ENCODE results near the gene HPSE. TPM values are rescaled to one million over a fixed set of nuclear protein-coding genes. Genes with fewer than 3 reads are reported as not detected.

Gene HPSE
- total RNA-seq (2022; extraction: Qiagen RNA extraction) = 1.1 to 1.6 TPM (median 1.2 TPM) in 5 replicates

DNA sequence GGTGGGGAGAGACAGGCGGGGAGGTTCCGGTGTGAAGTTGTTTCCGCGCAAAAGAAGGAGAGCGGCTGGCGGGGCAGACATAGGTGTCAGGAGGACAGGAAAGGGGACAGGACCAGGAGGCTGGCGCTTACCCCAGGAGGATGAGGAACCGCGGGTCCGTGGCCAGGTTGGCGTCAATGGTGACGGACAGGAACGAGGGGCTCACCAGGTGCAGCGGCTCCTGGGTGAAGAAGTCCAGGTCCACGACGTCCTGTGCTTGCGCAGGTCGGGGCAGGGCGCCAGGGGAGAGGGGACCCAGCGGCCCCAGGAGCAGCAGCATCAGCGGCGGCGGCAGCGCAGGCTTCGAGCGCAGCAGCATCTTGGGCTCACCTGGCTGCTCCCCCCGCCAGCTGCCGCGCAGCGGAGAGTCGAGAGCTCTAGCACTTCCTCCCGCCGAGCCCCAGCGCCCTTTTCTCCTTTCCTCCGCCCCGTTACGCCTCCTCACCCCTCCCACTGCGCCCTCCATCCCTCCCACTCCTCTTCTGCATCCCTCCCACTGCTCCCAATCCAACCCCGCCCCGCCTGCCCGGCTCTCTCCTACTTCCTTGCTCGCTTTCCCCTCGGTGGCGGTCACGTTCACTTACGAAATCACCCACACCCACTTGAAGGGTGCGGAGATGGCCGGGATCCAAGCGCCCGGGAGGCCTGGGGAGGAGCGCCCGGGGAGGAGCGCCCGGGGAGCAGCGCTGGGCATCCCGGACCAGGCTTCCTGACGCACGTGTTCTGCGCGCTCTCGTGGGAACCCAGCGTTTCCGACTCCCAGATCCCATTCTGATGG, at the start of gene HPSE:
Gene HPSE (minus strand): TSS at position 424 of the 817 bp plus-strand sequence. CDS start 66 bp downstream, at position 358.

DNA sequence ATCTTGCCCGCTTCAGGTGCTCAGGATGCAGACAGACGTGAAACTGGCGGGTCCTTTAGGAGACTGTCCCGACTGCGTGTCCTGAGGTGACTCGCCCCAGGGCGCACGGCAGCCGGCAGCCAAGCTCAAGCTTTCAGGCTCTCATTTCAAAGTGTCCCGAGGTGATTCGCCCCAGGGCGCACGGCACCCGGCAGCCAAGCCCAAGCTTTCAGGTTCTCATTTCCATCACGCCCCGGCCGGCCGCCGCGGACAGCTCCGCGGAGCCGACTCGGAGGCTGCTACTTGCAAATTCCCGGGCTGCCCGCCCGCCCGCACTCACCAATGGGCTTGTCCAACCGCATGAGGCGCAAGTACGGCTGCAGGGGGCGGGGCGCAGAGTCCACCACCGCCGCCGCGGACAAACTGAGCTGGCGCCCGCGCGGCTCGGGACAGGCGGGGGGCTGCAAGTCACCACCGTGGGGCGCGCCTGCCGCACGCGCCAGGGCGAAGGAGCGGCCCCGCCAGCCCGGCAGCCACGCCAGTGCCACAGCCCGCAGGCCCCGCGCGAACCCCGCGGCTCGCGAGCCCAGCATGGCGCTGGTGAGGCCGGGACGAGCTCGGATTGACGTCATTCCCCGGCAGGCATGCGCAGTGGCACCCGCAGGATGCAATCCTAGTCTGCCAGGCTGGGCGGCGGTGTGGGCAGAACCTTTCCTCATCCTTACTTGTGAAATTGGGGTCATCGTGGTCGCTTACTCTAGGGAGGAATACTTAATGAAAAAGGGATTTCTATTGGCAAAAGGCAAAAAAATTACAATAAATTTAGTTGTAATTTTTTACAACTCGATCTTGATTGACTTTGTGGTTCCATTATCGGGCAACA, 50.2 kb downstream of the HPSE start, which contains the start of gene COQ2:
Gene COQ2 (minus strand): TSS at position 606 of the 862 bp plus-strand sequence. CDS start 34 bp downstream, at position 572.

Other genes starting within 250 kb of the HPSE start
- gene PLAC8, start 220.1 kb downstream of the HPSE start, total RNA-seq (2022; extraction: Qiagen RNA extraction) = 0.55 to 1.1 TPM (median 0.89 TPM) in 5 replicates
- 17.2 to 20.3 TPM (median 19.6 TPM) in 5 replicates for gene COQ2, start 50.0 kb downstream of the HPSE start, total RNA-seq (2022; extraction: Qiagen RNA extraction)
- gene HELQ, start 121.0 kb upstream of the HPSE start, total RNA-seq (2022; extraction: Qiagen RNA extraction) = 4.7 to 8.0 TPM (median 5.4 TPM) in 5 replicates
- gene MRPS18C, start 121.2 kb upstream of the HPSE start, total RNA-seq (2022; extraction: Qiagen RNA extraction) = 42.4 to 58.8 TPM (median 45.2 TPM) in 5 replicates
- gene ABRAXAS1, start 150.3 kb upstream of the HPSE start, total RNA-seq (2022; extraction: Qiagen RNA extraction) = 4.8 to 6.6 TPM (median 6.3 TPM) in 5 replicates
- gene GPAT3, start 201.3 kb upstream of the HPSE start, total RNA-seq (2022; extraction: Qiagen RNA extraction) = 27.7 to 34.1 TPM (median 30.5 TPM) in 5 replicates